GM12892 (cell line): ENCODE measurements around the gene PTCHD1.

ENCODE experiments used
- DNase-seq: peaks from one replicate; pipeline ENCODE4 v3.0.0; 2011; ENCODE audit not compliant: insufficient read length
- FAIRE-seq: peaks from 2 replicates; lab custom pipeline; 2011; peaks lifted over from hg19 to GRCh38; lab: Jason Lieb, UNC
- POLR2A ChIP-seq: IDR thresholded peaks from 2 replicates; pipeline ENCODE4 v1.6.1; 2011; ENCODE audit warnings: low read depth, low read length, control low read depth
- POLR2AphosphoS5 ChIP-seq: IDR thresholded peaks from 2 replicates; pipeline ENCODE4 v1.6.1; 2011; ENCODE audit warnings: low read depth, low read length, control low read depth
- TAF1 ChIP-seq: IDR thresholded peaks from 2 replicates; pipeline ENCODE4 v1.6.1; 2011; ENCODE audit warnings: low read depth, mild to moderate bottlenecking, control low read depth, low read length, borderline replicate concordance

PTCHD1 gene

GRCh38 chrX:23332101-23332887 lies 2.4 kb upstream of the PTCHD1 start:
- DNase-seq (no peak), FAIRE-seq (no peak)
- no peak for TF ChIP-seq POLR2A
- TF ChIP-seq TAF1: no peak
- no peak for TF ChIP-seq POLR2AphosphoS5

DNA sequence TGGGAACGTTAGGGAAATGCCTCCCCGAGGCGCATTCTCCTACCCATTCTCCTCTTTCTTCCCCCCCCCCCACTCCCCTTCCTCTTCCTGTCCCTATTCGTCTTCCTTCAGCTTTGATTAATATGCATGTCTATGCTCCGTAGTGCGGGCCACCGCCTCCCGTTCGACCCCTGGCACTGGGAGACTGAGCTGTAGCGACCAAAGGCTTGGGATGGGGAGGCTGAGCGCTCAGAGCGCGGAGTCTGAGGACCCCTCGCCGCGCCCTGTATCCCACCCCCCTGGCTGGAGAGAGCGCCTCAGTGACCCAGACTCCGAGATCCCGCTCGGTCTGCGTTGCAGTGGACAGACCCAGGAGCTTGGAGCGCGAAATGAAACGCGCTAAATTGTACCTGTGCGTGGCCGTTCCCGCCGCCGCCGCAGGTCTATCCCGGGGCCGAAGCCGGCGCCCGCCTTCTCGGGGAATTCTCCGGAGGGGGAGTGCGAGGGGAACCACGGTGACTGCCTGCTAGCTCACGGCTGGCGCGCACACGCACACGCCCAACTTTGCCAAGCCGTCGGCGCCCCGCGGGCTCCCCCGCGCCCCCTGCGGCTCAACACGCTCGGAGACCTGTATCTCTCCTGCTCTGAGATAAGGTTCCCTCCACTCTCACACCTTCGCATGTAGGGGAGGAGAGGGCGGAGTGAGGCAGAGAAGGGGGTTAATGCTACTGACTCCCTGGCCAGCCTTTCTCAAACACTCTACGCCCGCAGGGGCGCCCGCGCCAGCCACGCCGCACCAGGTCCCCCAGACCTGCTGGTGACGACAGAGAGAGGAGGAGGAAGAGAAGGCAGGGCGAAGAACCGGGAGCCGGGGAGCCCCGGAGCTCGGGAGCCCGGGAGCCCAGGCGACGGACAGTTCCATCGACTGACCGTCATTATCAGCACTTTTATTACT lies 1.5 kb upstream of the PTCHD1 start:
- TF ChIP-seq POLR2AphosphoS5: no peak
- no peak for TF ChIP-seq POLR2A
- TF ChIP-seq TAF1: no peak
- DNase-seq (no peak), FAIRE-seq (no peak)

GRCh38 chrX:23333842-23334520 lies 668 bp upstream of the PTCHD1 start:
- DNase-seq (no peak), FAIRE-seq (no peak)
- TF ChIP-seq POLR2AphosphoS5 (no peak), POLR2A (no peak), TAF1 (no peak)

DNA sequence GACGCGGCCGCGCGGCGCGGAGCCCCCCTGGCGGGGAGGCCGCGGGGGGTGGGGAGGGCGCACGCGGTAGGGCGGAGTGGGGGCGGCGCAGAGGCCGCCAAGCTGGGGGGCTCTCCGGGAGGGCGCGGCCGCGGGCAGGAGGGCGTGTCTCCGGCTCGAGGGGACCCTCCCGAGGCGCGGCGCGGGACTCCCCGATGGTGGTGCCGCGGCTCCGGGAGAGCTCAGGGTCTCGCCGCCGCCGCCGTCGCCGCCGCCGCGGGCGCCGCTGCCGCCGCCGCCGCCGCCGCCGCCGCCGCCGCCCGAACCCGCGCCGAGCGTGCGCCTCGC lies 165 bp upstream of the PTCHD1 start:
- TF ChIP-seq TAF1 (no peak), POLR2A (no peak), POLR2AphosphoS5 (no peak)
- no peak for FAIRE-seq
- no peak for DNase-seq

GRCh38 chrX:23338334-23338733 lies 3.7 kb downstream of the PTCHD1 start:
- DNase-seq (no peak), FAIRE-seq (no peak)
- TF ChIP-seq POLR2AphosphoS5: no peak
- no peak for TF ChIP-seq POLR2A
- TF ChIP-seq TAF1: no peak

- DNase-seq: no peak
- no peak for TF ChIP-seq POLR2AphosphoS5
- TF ChIP-seq POLR2A: no peak
- no peak for TF ChIP-seq TAF1
- no peak for FAIRE-seq
Measured at GRCh38 chrX:23341452-23341851, 6.8 kb downstream of the PTCHD1 start.

- TF ChIP-seq POLR2A (no peak), POLR2AphosphoS5 (no peak), TAF1 (no peak)
- DNase-seq (no peak), FAIRE-seq (no peak)
Measured at GRCh38 chrX:23344238-23344903, 9.7 kb downstream of the PTCHD1 start.

DNA sequence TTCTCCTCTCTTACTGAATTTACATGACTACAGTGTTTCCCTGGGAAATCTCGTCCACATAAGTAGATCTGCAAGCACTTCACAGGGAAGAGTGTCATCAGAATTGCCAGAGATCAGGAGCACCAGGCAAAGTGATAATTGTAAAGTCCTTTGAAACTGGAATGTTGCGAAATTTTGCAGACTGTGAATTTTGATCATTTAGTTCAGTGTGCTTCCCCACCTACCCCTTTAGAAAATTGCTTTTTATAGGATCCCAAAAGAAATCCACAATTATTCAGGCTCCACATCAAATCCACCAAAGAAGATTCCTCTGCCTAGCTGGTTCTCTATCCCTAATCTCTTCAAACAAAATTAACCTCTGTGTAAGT lies 10.2 kb downstream of the PTCHD1 start:
- FAIRE-seq: no peak
- no peak for DNase-seq
- no peak for TF ChIP-seq TAF1

DNA sequence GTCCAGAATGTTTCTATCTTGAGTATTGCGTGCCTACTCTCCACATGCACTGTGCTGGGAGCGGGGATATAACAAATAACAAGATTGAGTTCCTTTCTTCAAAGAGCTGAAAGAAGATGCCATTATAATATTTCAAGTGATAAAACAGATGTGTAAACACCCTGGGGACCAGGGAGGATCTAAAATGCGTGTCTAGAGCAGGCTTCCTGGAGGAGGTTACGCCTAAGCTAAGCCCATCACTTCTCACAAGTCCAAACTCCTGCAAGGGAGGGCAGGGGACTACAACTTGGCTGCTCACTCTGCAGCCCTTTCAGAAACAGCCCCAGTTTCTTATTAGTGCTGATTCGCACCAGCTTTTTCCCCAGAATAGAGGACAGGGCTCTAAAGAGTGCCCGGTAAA lies 21.5 kb downstream of the PTCHD1 start:
- no peak for FAIRE-seq
- no peak for DNase-seq
- TF ChIP-seq TAF1: no peak
- TF ChIP-seq POLR2A: no peak
- no peak for TF ChIP-seq POLR2AphosphoS5

GRCh38 chrX:23364416-23364815 lies 29.8 kb downstream of the PTCHD1 start:
- DNase-seq (no peak), FAIRE-seq (no peak)

DNA sequence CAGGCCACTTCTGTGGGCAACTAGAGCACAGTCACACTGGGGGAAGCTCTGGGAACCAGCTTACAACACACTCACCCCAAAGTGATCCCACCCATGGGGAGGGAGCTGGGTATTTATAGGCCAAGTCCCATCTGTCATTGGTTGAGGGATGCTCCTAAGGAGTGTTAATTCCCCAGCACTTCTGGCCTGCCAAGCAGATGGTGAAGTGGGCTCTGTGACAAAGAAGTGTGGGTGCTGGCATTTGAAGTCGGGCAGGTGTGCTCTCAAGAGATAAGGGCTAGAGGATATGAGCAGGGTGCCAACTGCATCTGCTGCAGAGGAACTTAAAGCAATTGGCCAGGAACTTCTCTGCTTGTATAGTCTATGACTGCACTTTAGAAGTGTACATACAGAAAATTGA lies 30.9 kb downstream of the PTCHD1 start:
- no peak for TF ChIP-seq POLR2A
- DNase-seq (no peak), FAIRE-seq (no peak)

More at GRCh38 chrX:23364416-23364815, 29.8 kb downstream of the PTCHD1 start:
- TF ChIP-seq POLR2AphosphoS5 (no peak), POLR2A (no peak), TAF1 (no peak)

DNA sequence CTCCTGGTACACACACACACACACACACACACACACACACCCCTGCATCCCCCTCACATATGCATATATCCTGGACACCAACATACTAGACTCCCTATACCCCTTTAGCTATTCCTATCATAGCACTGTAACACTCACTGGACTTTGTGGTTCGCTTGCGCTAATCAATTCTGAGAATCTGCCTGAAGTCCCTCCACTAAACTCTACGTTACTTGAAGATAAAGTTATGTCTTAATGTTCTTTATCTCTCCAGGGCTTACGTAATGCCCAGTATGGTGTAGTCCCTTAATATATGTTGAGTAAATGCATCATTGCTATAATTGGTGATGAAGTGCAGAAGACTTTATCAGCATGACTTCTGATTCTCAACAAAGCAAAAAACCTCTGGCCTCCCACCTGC lies 32.3 kb downstream of the PTCHD1 start:
- FAIRE-seq (no peak), DNase-seq (no peak)
- TF ChIP-seq TAF1: no peak
- TF ChIP-seq POLR2A: no peak
- TF ChIP-seq POLR2AphosphoS5: no peak
